Muscle of leg (tissue), 16 donors: ENCODE measurements around the gene GPR132. TPM values are rescaled to one million over a fixed set of nuclear protein-coding genes. Genes with fewer than 3 reads are reported as not detected.
"Not testable (repeated sequence)": the region's sequence is repeated elsewhere in the genome, so short reads cannot be mapped to it uniquely, and the experiment has no call there.

Experiments used
- DNase-seq: peaks from one replicate; pipeline ENCODE4 v3.0.0; 2013
- H3K27ac ChIP-seq: one replicate; pipeline ENCODE4 v1.5.1; 2013; ENCODE audit warnings: mild to moderate bottlenecking, low read length, control low read depth
- H3K27me3 ChIP-seq: one replicate; pipeline ENCODE4 v1.6.1; 2013; ENCODE audit warnings: low read length; ENCODE audit not compliant: control insufficient read depth, insufficient read depth
- H3K36me3 ChIP-seq: one replicate; pipeline ENCODE4 v1.6.1; 2013; ENCODE audit warnings: low read length; ENCODE audit not compliant: control insufficient read depth, insufficient read depth
- H3K4me1 ChIP-seq: one replicate; pipeline ENCODE4 v1.6.1; 2013; ENCODE audit warnings: low read length; ENCODE audit not compliant: control insufficient read depth, insufficient read depth
- H3K4me3 ChIP-seq: one replicate; pipeline ENCODE4 v1.5.1; 2013; ENCODE audit warnings: low read length, control low read depth
- H3K9me3 ChIP-seq: replicated peaks from 2 replicates; pipeline ENCODE4 v1.6.1; 2013; ENCODE audit warnings: low read depth, low read length; ENCODE audit not compliant: control insufficient read depth
- WGBS: methylation state at CpG from one replicate; pipeline ENCODE4 v1.1.5; 2013; ENCODE audit warnings: missing lambda C conversion rate; ENCODE audit not compliant: insufficient coverage; 5-methylcytosine and 5-hydroxymethylcytosine counted together
- long read RNA-seq, 11 donors: transcript quantifications; one replicate each; lab custom pipeline, GENCODE V29; 2026
- polyA plus RNA-seq, 8 donors: library from polyadenylated mRNA; unstranded; fragments of 120-200 nt; gene quantifications; one replicate each; pipeline versions ENCODE4 v1.2.1 to v1.2.3, GENCODE V29; 2013; ENCODE audit warnings: inconsistent platforms in 1 of 8, low replicate concordance in 1 of 8; ENCODE audit not compliant: insufficient read length in 8 of 8, insufficient read depth in 1 of 8
- total RNA-seq: library from RNA; stranded (reverse); fragments of 120-200 nt; gene quantifications from one replicate; pipeline ENCODE4 v1.2.4, GENCODE V29; 2013

Gene GPR132
- total RNA-seq (0.75 TPM), polyA plus RNA-seq (1 to 10 TPM in 2 of 8 donors, under 1 TPM in 6; 0.41 to 1.5 (median 0.69) TPM)
- long read RNA-seq, donor 1 = 0 reads
- long read RNA-seq, donor 2 = 0 reads
- long read RNA-seq, donor 3 = 0 reads
- long read RNA-seq, donor 4 = 0 reads
- long read RNA-seq, donor 5, partial matches to known transcripts = 0 of 1 reads
- long read RNA-seq, donor 5, other reads (novel, unspliced or antisense) = 0 of 1 reads
- long read RNA-seq, donor 6, partial matches to known transcripts = 0 of 1 reads
- long read RNA-seq, donor 6, other reads (novel, unspliced or antisense) = 0 of 1 reads
- long read RNA-seq, donor 7 = 0 reads
- long read RNA-seq, donor 8 = 0 reads
- long read RNA-seq, donor 9 = 0 reads
- long read RNA-seq, donor 10 = 0 reads
- long read RNA-seq, donor 11 = 0 reads

- H3K27ac ChIP-seq = peak within 1 kb of the TSS; percentile 55
- 55% methylated on average over 10 of the region's 22 CpGs for WGBS
Observed at GRCh38 chr14:105065280-105066228, at the start of gene GPR132. TSS of gene GPR132 (minus strand) at chr14:105065430. CDS start at chr14:105055420, 10,010 bp downstream.

GRCh38 chr14:105109243-105109642 lies 44.0 kb upstream of the GPR132 start:
- not testable (repeated sequence) for H3K36me3 ChIP-seq, H3K4me1 ChIP-seq, DNase-seq, H3K4me3 ChIP-seq, H3K27ac ChIP-seq, H3K9me3 ChIP-seq
- 83% methylated on average over 4 of the region's 8 CpGs for WGBS
- H3K27me3 ChIP-seq = peaks cover 17% of the 10 kb centered on the region

More at GRCh38 chr14:105065280-105066228, at the start of gene GPR132:
- no peaks in the 10 kb centered on the region for H3K9me3 ChIP-seq
- DNase-seq = no peak
- H3K4me1 ChIP-seq = peaks cover 47% of the 10 kb centered on the region
- no peaks in the 10 kb centered on the region for H3K36me3 ChIP-seq
- peak within 1 kb of the TSS; percentile 12 for H3K4me3 ChIP-seq
- H3K27me3 ChIP-seq = peaks cover 11% of the 10 kb centered on the region

GRCh38 chr14:105108516-105108864 lies 43.3 kb upstream of the GPR132 start:
- no peaks in the 10 kb centered on the region for H3K4me1 ChIP-seq
- 53% methylated on average over 3 of the region's 7 CpGs for WGBS
- H3K36me3 ChIP-seq = no peaks in the 10 kb centered on the region
- DNase-seq = no peak
- no peak overlapping the region for H3K4me3 ChIP-seq
- H3K27ac ChIP-seq = no peak overlapping the region
- H3K9me3 ChIP-seq = no peaks in the 10 kb centered on the region
- peaks cover 17% of the 10 kb centered on the region for H3K27me3 ChIP-seq

- WGBS = 72% methylated on average over 3 of the region's 9 CpGs
Observed at GRCh38 chr14:105107781-105108515, 42.7 kb upstream of the GPR132 start.

GRCh38 chr14:105107351-105107750 lies 42.1 kb upstream of the GPR132 start:
- no peak for DNase-seq
- H3K4me1 ChIP-seq = no peaks in the 10 kb centered on the region
- no peak overlapping the region for H3K4me3 ChIP-seq
- peaks cover 4% of the 10 kb centered on the region for H3K9me3 ChIP-seq
- H3K27ac ChIP-seq = no peak overlapping the region
- H3K36me3 ChIP-seq = no peaks in the 10 kb centered on the region
- 94% methylated on average over 5 of the region's 7 CpGs for WGBS
- peaks cover 23% of the 10 kb centered on the region for H3K27me3 ChIP-seq

More at GRCh38 chr14:105107781-105108515, 42.7 kb upstream of the GPR132 start:
- no peaks in the 10 kb centered on the region for H3K36me3 ChIP-seq
- H3K4me1 ChIP-seq = no peaks in the 10 kb centered on the region
- no peak overlapping the region for H3K27ac ChIP-seq
- no peak for DNase-seq
- H3K9me3 ChIP-seq = peaks cover 4% of the 10 kb centered on the region
- H3K4me3 ChIP-seq = no peak overlapping the region
- H3K27me3 ChIP-seq = peaks cover 22% of the 10 kb centered on the region

- H3K27me3 ChIP-seq = peaks cover 26% of the 10 kb centered on the region
- no CpG with 5 or more reads among the region's 7 CpGs for WGBS
Observed at GRCh38 chr14:105105158-105105557, 39.9 kb upstream of the GPR132 start.

GRCh38 chr14:105102893-105103292 lies 37.7 kb upstream of the GPR132 start:
- Histone ChIP-seq H3K27me3 (peaks cover 22% of the 10 kb centered on the region), H3K9me3 (peaks cover 8% of the 10 kb centered on the region), H3K4me3 (no peak overlapping the region), H3K27ac (no peak overlapping the region), H3K36me3 (no peaks in the 10 kb centered on the region), H3K4me1 (no peaks in the 10 kb centered on the region)
- DNase-seq = no peak
- WGBS = no CpG with 5 or more reads among the region's 3 CpGs

More at GRCh38 chr14:105105158-105105557, 39.9 kb upstream of the GPR132 start:
- Histone ChIP-seq H3K27ac (no peak overlapping the region), H3K9me3 (peaks cover 4% of the 10 kb centered on the region), H3K4me3 (no peak overlapping the region), H3K4me1 (no peaks in the 10 kb centered on the region), H3K36me3 (no peaks in the 10 kb centered on the region)
- DNase-seq = no peak

- WGBS = 90% methylated on average over 6 of the region's 7 CpGs
- no peaks in the 10 kb centered on the region for H3K4me1 ChIP-seq
- no peak overlapping the region for H3K4me3 ChIP-seq
- H3K9me3 ChIP-seq = peaks cover 8% of the 10 kb centered on the region
- no peak for DNase-seq
- H3K27ac ChIP-seq = no peak overlapping the region
- peaks cover 20% of the 10 kb centered on the region for H3K27me3 ChIP-seq
- no peaks in the 10 kb centered on the region for H3K36me3 ChIP-seq
Observed at GRCh38 chr14:105102361-105102870, 37.2 kb upstream of the GPR132 start.

- WGBS = 71% methylated on average over 1 of the region's 4 CpGs
- H3K9me3 ChIP-seq = peaks cover 8% of the 10 kb centered on the region
- no peaks in the 10 kb centered on the region for H3K4me1 ChIP-seq
- no peak overlapping the region for H3K4me3 ChIP-seq
- peaks cover 14% of the 10 kb centered on the region for H3K27me3 ChIP-seq
- no peaks in the 10 kb centered on the region for H3K36me3 ChIP-seq
- DNase-seq = no peak
- no peak overlapping the region for H3K27ac ChIP-seq
Observed at GRCh38 chr14:105100910-105101309, 35.7 kb upstream of the GPR132 start.
